HG03139 (cell line): Measurements from ENCODE around the gene PCLO.

Experiments used
- ATAC-seq: cut with Tn5 transposase; IDR thresholded peaks from one replicate; pipeline ENCODE4 v1.9.1; 2021; ENCODE audit not compliant: unreplicated experiment

Gene PCLO

GRCh38 chr7:82851121-82851520, 311.6 kb downstream of the PCLO start:
- ATAC-seq: no peak

- no peak for ATAC-seq
Measured at GRCh38 chr7:82841828-82842227, 320.9 kb downstream of the PCLO start.

- ATAC-seq: no peak
Measured at GRCh38 chr7:82840061-82840460, 322.6 kb downstream of the PCLO start.

- no peak for ATAC-seq
Measured at GRCh38 chr7:82839555-82839954, 323.1 kb downstream of the PCLO start.

- ATAC-seq: no peak
Measured at GRCh38 chr7:82839063-82839462, 323.6 kb downstream of the PCLO start.

GRCh38 chr7:82838314-82838713, 324.4 kb downstream of the PCLO start:
- ATAC-seq: no peak

- ATAC-seq: no peak
Measured at GRCh38 chr7:82823073-82823472, 339.6 kb downstream of the PCLO start.

GRCh38 chr7:82821037-82821436, 341.6 kb downstream of the PCLO start:
- no peak for ATAC-seq

GRCh38 chr7:82818171-82818570, 344.5 kb downstream of the PCLO start:
- no peak for ATAC-seq

GRCh38 chr7:82816272-82816671, 346.4 kb downstream of the PCLO start:
- ATAC-seq: no peak

- ATAC-seq: no peak
Measured at GRCh38 chr7:82810558-82811259, 352.0 kb downstream of the PCLO start.

GRCh38 chr7:82808633-82809032, 354.1 kb downstream of the PCLO start:
- no peak for ATAC-seq

- no peak for ATAC-seq
Measured at GRCh38 chr7:82805527-82805960, 357.1 kb downstream of the PCLO start.

- no peak for ATAC-seq
Measured at GRCh38 chr7:82803411-82803810, 359.3 kb downstream of the PCLO start.

GRCh38 chr7:82789883-82790609, 372.6 kb downstream of the PCLO start:
- no peak for ATAC-seq

GRCh38 chr7:82778021-82778420, 384.7 kb downstream of the PCLO start:
- no peak for ATAC-seq

- no peak for ATAC-seq
Measured at GRCh38 chr7:82762880-82763279, 399.8 kb downstream of the PCLO start.

- no peak for ATAC-seq
Measured at GRCh38 chr7:82760831-82761230, 401.9 kb downstream of the PCLO start.

- no peak for ATAC-seq
Measured at GRCh38 chr7:82760074-82760473, 402.6 kb downstream of the PCLO start.

GRCh38 chr7:82755705-82756551, 406.8 kb downstream of the PCLO start:
- ATAC-seq: no peak

GRCh38 chr7:82750007-82750406, 412.7 kb downstream of the PCLO start:
- ATAC-seq: no peak

GRCh38 chr7:82745820-82746219, 416.9 kb downstream of the PCLO start:
- ATAC-seq: no peak
